Measurements from ENCODE around the gene TTC28.

Gene TTC28

DNA sequence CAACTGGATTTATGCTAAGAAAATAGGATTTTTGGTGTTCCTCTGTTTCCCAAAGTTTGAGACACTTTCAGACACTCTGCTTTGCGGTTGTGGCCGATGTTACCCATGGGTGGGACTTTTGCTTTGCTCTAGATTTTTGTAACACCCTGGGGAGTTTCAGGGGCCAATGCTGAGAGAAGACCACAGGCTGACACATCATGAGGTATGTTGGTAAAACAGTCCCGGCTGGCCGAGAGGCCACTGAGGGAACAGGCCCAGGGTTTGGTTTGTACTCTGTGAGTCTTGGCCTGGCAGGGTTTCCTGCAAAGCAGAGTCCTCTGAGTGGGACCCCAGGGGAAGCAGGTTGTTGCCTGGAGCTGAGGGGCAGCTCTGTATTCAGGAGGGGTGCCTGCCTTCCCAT is 682.1 kb downstream of the TTC28 start:
- Histone ChIP-seq H3K4me3 (ENCODE audit: low read length) (no peak overlapping the region), H3K9ac (ENCODE audit: low read length) (no peak overlapping the region), H3K27me3 (ENCODE audit: control insufficient read depth, insufficient read depth, low read length) (no peaks in the 10 kb centered on the region), H3K4me1 (ENCODE audit: control insufficient read depth, insufficient read depth, low read length) (no peaks in the 10 kb centered on the region), H3K9me3 (ENCODE audit: control insufficient read depth, low read length) (no peaks in the 10 kb centered on the region), H3K36me3 (ENCODE audit: control insufficient read depth, insufficient read depth, low read length) (no peaks in the 10 kb centered on the region)

DNA sequence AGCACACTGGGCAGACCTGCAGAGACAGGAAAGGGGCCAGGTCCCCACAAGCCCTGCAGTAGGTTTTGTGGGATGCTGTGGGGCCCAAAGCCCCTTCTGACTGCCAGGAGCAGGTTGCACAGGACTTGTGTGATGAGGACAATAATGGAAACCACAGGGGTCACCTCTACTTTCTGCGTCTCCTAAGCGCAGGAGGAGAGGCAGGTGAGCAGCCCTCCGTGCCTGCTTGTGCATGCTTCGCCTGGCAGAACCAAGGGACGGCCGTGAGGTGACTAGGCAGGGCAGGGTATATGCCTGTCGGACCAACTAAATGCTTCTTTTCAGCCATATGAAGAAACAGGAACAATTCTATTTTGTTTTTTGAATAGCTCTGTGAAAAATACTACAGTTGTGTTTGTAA is 682.7 kb downstream of the TTC28 start:
- Histone ChIP-seq H3K36me3 (ENCODE audit: control insufficient read depth, insufficient read depth, low read length) (no peaks in the 10 kb centered on the region), H3K4me3 (ENCODE audit: low read length) (no peak overlapping the region), H3K9ac (ENCODE audit: low read length) (no peak overlapping the region), H3K27me3 (ENCODE audit: control insufficient read depth, insufficient read depth, low read length) (no peaks in the 10 kb centered on the region), H3K4me1 (ENCODE audit: control insufficient read depth, insufficient read depth, low read length) (no peaks in the 10 kb centered on the region), H3K9me3 (ENCODE audit: control insufficient read depth, low read length) (no peaks in the 10 kb centered on the region)

DNA sequence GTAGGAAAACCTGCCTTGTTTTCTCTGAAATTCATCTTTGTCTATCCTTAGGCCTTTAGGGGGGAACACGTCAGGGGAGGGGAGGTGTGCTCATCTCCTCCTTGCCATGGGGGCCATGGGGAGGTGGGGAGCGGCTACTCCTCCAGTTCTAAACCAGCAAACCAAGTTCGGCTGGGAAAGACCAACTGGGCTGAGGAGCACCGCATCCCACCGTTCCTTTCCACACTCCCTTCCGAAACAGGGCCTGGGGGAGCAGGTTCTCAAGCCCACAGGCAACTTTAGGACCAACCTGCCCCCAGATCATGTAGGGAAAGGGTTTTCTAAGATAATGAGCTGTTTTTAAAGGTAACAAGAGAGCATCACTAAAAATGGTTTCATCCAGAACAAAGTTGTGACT is 683.1 kb downstream of the TTC28 start:
- Histone ChIP-seq H3K4me1 (ENCODE audit: control insufficient read depth, insufficient read depth, low read length) (no peaks in the 10 kb centered on the region), H3K9me3 (ENCODE audit: control insufficient read depth, low read length) (no peaks in the 10 kb centered on the region), H3K4me3 (ENCODE audit: low read length) (no peak overlapping the region), H3K9ac (ENCODE audit: low read length) (no peak overlapping the region), H3K27me3 (ENCODE audit: control insufficient read depth, insufficient read depth, low read length) (no peaks in the 10 kb centered on the region), H3K36me3 (ENCODE audit: control insufficient read depth, insufficient read depth, low read length) (no peaks in the 10 kb centered on the region)

DNA sequence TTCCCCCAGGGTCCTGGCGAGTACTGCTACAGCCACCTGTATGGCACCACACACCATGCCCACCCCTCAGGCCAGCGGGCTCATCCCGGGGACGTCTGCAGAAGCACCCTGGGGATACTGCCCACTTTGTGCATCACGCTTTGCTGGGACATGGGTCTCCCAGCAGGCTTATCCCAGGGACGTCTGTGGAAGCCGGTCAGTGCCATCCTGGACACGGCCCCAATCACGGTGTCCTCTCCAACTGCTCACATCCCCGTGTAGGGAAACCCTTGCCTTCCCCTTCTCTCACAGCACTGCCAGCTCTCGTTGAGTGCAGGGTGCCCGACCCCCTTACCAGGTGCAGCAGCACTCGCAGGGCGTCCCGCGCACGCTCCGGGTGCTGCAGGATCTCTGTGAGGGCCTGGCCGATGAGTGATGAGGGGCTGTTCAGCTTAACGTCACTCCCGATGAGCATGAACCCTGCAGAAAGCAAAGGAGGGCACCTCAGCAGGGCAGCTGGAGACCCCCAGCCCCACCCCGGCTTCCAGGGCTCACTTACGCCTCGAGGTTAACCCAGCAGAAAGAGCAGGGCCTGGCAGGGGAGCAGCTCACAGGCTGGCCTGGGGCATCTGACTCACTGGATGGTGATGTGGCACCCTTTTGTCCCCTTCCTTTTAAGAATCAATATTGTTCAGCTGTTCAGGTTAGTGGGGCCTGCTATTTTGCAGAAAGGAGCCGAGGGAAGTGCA is 683.7 kb downstream of the TTC28 start:
- Histone ChIP-seq H3K27me3 (ENCODE audit: control insufficient read depth, insufficient read depth, low read length) (no peaks in the 10 kb centered on the region), H3K36me3 (ENCODE audit: control insufficient read depth, insufficient read depth, low read length) (no peaks in the 10 kb centered on the region), H3K9ac (ENCODE audit: low read length) (no peak overlapping the region), H3K4me3 (ENCODE audit: low read length) (no peak overlapping the region), H3K4me1 (ENCODE audit: control insufficient read depth, insufficient read depth, low read length) (no peaks in the 10 kb centered on the region), H3K9me3 (ENCODE audit: control insufficient read depth, low read length) (no peaks in the 10 kb centered on the region)

DNA sequence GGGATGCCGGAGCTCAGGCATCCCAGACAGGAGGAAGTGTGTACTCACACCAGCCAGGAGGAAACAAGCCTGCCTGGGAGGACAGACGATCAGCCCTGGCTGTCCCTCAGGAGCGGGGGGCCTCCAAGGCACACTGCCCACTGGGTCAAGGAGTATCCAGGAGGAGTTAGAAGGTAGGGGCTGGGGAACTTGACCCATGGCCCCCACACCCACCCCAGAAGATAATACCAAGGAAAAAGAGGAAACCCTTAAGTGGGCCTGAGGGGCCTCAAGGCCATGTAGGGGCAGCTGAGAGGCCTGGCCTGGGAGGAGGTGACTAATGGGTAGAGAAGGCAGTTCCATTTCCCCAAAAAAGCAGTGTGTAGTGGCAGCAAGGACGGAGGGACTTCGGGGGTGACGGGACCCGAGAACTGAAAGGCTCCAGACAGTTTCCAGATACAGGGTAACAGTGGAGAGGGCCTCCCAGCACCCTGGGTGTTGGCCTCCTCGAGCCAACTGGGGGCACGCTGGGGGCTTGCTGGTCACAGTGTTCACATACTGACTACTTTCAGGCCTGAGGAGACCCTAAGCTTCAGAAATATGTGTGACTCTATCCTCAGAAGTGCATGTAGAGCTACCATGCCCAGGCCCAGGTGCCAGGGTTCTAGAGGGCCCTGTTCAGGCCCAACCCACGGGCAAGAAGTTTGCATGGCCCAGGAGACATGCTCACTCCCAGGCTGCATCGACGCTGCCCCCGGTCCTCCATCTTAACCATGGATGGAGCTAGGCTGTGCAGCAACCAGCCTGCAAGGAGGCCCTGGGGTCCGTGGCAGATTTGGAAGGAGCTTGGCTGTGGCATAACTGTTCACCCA is 684.9 kb downstream of the TTC28 start:
- Histone ChIP-seq H3K27me3 (ENCODE audit: control insufficient read depth, insufficient read depth, low read length) (no peaks in the 10 kb centered on the region), H3K9me3 (ENCODE audit: control insufficient read depth, low read length) (no peaks in the 10 kb centered on the region), H3K4me1 (ENCODE audit: control insufficient read depth, insufficient read depth, low read length) (no peaks in the 10 kb centered on the region), H3K4me3 (ENCODE audit: low read length) (no peak overlapping the region), H3K9ac (ENCODE audit: low read length) (no peak overlapping the region), H3K36me3 (ENCODE audit: control insufficient read depth, insufficient read depth, low read length) (no peaks in the 10 kb centered on the region)

DNA sequence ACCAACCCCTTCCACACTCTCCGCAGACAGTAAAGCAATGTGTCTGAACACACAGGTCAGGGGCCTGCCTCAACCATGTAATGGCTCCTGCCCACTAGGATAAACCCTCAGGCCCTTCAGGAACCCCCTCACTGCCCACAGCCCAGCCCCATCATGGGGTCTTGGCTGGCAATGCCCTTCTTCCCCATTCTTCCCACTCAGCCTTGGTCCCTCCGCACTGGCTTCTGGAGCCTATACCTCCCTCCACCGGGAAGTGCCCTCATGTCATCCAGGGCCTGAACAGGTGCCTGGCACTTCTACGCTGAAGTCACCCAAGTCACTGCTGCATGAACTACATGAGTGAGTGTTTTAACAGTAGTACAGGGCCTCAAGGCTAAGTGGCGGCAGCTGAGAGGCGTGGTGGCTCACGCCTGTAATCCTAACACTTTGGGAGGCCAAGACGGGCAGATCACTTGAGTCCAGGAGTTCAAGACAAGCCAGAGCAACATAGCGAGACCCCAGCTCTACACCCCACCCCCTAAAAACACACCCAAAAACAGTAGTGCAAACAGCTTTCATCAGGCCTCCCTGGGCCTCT is 685.8 kb downstream of the TTC28 start:
- H3K27me3 ChIP-seq (ENCODE audit: control insufficient read depth, insufficient read depth, low read length) = no peaks in the 10 kb centered on the region
- no peaks in the 10 kb centered on the region for H3K36me3 ChIP-seq (ENCODE audit: control insufficient read depth, insufficient read depth, low read length)
- H3K9me3 ChIP-seq (ENCODE audit: control insufficient read depth, low read length) = no peaks in the 10 kb centered on the region
- H3K4me3 ChIP-seq (ENCODE audit: low read length) = no peak overlapping the region
- no peaks in the 10 kb centered on the region for H3K4me1 ChIP-seq (ENCODE audit: control insufficient read depth, insufficient read depth, low read length)
- no peak overlapping the region for H3K9ac ChIP-seq (ENCODE audit: low read length)

DNA sequence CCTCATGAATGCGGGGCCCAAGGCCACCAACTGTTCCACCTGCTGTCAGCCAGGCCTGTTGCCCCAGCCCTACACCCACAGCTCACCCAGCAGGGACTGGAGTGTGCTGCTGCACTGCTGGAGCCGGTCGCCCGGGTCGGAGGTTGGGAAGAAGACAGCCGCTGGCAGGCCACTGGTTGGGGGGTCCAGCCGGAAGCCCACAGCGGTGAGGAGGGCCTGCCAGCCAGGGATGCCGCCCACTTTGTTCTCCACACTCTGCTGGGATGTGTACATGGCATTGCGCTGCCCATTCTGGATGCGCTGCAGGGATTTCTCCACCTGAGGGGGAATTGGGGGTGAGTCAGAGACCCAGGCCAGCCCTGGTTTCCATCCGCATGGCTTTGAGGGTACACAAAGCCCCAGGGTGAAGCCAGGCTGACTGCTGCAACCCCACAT is 686.4 kb downstream of the TTC28 start:
- Histone ChIP-seq H3K4me3 (ENCODE audit: low read length) (no peak overlapping the region), H3K4me1 (ENCODE audit: control insufficient read depth, insufficient read depth, low read length) (no peaks in the 10 kb centered on the region), H3K36me3 (ENCODE audit: control insufficient read depth, insufficient read depth, low read length) (no peaks in the 10 kb centered on the region), H3K27me3 (ENCODE audit: control insufficient read depth, insufficient read depth, low read length) (no peaks in the 10 kb centered on the region), H3K9me3 (ENCODE audit: control insufficient read depth, low read length) (no peaks in the 10 kb centered on the region), H3K9ac (ENCODE audit: low read length) (no peak overlapping the region)

DNA sequence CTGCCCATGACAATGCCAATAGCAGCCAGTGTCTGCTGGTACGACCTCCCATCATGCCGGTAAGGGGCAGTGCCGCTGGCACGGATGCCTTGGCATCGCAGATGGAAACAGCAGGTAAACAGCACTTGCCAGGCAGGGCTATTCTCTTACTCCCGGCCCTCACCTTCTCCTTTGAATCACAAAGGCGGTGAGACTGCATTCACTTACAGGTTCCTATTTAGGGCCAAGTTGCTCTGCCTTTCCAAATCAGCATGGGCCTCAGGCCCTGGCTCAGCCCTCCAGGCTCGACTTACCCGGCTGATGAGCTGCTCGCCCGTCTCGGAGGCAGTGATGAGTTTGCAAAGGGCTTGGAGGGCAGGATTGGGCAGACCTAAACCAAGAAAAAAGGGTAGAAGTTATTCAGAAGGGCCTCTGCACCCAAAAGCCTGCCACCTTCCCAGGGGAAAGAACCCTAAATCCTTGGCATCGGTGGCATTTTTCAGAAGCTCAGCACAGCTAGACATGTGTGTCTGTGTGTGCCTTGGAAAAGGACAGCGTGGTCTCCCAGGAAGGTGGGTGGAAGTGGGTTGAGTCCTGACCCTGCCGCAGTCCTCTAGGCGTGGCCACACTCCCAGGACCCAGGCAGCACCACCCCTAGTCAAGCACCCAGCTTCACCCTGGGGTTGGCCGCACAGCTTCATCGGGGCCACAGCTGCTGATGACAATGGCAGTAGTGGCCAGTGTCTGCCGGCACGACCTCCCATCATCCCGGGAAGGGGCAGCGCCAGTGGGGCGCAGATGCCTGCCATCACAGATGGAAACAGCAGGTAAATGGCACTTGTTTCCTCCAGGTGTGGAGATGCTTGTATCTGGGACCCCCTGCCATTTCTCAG is 687.1 kb downstream of the TTC28 start:
- H3K36me3 ChIP-seq (ENCODE audit: control insufficient read depth, insufficient read depth, low read length) = no peaks in the 10 kb centered on the region
- H3K4me3 ChIP-seq (ENCODE audit: low read length) = no peak overlapping the region
- H3K9ac ChIP-seq (ENCODE audit: low read length) = no peak overlapping the region
- no peaks in the 10 kb centered on the region for H3K27me3 ChIP-seq (ENCODE audit: control insufficient read depth, insufficient read depth, low read length)
- H3K4me1 ChIP-seq (ENCODE audit: control insufficient read depth, insufficient read depth, low read length) = no peaks in the 10 kb centered on the region
- no peaks in the 10 kb centered on the region for H3K9me3 ChIP-seq (ENCODE audit: control insufficient read depth, low read length)

DNA sequence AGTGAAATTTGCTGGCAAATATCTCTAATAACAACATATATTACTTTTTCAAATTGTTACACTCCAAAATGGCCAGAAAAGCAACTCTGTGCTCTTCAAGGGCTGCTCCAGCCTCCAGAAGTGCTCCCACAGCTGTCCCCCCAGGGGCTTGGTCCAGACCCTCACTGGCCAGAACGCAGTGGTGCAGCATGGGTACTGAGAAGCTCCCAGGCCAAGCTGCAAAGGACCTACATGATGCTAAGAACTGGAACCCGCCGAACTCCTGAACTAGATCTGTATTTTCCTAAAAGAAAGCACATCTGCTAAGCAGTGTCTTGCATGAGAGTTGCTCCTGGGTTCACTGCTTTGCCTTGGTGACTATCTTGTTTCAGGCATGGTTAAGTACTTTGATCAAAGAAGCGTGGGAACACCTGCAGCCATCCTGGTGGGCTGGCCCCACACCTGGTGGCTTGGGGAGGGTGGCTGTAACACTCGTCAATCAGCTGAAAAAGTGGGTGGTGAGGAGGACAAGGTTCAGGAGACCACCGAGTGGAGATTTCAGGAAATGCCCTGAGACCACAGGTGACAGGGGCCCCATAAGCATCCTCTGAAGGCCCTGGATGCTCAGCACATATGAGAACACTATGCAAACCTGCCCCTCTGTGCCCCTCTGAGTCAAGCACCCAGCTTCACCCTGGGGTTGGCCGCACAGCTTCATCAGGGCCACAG is 687.9 kb downstream of the TTC28 start:
- H3K27me3 ChIP-seq (ENCODE audit: control insufficient read depth, insufficient read depth, low read length) = no peaks in the 10 kb centered on the region
- no peaks in the 10 kb centered on the region for H3K36me3 ChIP-seq (ENCODE audit: control insufficient read depth, insufficient read depth, low read length)
- no peak overlapping the region for H3K4me3 ChIP-seq (ENCODE audit: low read length)
- H3K9ac ChIP-seq (ENCODE audit: low read length) = no peak overlapping the region
- H3K9me3 ChIP-seq (ENCODE audit: control insufficient read depth, low read length) = no peaks in the 10 kb centered on the region
- no peaks in the 10 kb centered on the region for H3K4me1 ChIP-seq (ENCODE audit: control insufficient read depth, insufficient read depth, low read length)

DNA sequence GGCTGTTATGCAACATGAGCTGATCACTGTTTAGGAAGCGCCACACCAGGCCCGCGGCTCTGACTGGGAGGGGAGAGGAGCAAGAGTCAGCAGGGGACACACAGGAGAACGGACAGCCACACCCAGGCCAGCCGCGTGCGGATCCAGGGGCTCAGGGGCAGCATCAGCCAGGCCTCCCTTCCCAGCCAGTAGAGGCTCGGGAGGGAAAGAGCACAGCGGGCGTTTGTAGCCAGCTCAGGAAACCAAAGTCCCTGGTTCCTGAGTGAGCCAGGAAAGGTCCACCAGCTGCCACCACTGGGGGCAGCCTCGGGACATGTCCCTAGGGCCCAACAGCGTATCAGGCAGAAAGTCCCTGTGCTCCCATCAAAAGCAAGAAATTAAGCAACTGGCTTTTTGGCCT is 688.8 kb downstream of the TTC28 start:
- Histone ChIP-seq H3K9me3 (ENCODE audit: control insufficient read depth, low read length) (no peaks in the 10 kb centered on the region), H3K4me1 (ENCODE audit: control insufficient read depth, insufficient read depth, low read length) (no peaks in the 10 kb centered on the region), H3K9ac (ENCODE audit: low read length) (no peak overlapping the region), H3K27me3 (ENCODE audit: control insufficient read depth, insufficient read depth, low read length) (no peaks in the 10 kb centered on the region), H3K36me3 (ENCODE audit: control insufficient read depth, insufficient read depth, low read length) (no peaks in the 10 kb centered on the region), H3K4me3 (ENCODE audit: low read length) (no peak overlapping the region)

DNA sequence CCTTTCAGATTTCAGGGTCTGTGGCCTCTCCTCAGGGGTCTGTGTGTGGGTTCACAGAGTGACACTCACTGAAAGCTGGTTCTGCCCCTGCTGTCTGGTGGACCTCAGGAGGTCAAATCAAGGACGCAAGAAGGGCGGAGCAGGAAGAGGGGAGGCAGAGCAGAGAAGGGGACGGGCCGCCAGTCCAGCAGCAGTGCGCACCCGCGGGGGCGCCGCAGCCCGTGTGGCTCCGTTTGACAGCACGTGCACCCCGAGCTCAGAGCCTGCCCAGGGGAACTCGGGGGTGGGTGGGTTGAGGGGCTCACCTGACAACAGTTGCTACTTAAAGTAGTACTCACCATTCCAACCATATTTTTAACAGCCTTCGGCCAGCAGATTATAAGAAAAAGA is 689.2 kb downstream of the TTC28 start:
- Histone ChIP-seq H3K4me3 (ENCODE audit: low read length) (no peak overlapping the region), H3K27me3 (ENCODE audit: control insufficient read depth, insufficient read depth, low read length) (no peaks in the 10 kb centered on the region), H3K36me3 (ENCODE audit: control insufficient read depth, insufficient read depth, low read length) (no peaks in the 10 kb centered on the region), H3K4me1 (ENCODE audit: control insufficient read depth, insufficient read depth, low read length) (no peaks in the 10 kb centered on the region), H3K9me3 (ENCODE audit: control insufficient read depth, low read length) (no peaks in the 10 kb centered on the region), H3K9ac (ENCODE audit: low read length) (no peak overlapping the region)
